Mesenchymal stem cell (in vitro differentiated cells and primary cell): ENCODE measurements around the gene SCN2B.

Experiments used
- DNase-seq: peaks from one replicate; pipeline ENCODE4 v3.0.0-alpha.2; 2013
- H2AFZ ChIP-seq: one replicate; pipeline ENCODE4 v1.6.1; 2013; ENCODE audit warnings: low read depth, mild to moderate bottlenecking, control low read depth, inconsistent platforms, low read length, moderate library complexity
- H2AK5ac ChIP-seq: 2 replicates; pipeline ENCODE4 v1.6.1; 2013; ENCODE audit warnings: low read length, moderate library complexity, mild to moderate bottlenecking, inconsistent platforms; ENCODE audit not compliant: severe bottlenecking
- H2BK120ac ChIP-seq: one replicate; pipeline ENCODE4 v1.6.1; 2013; ENCODE audit warnings: low read depth, mild to moderate bottlenecking, inconsistent platforms, low read length, moderate library complexity
- H2BK12ac ChIP-seq, 2 experiments: one replicate each; pipeline ENCODE4 v1.6.1; 2013; ENCODE audit warnings: inconsistent platforms in 2 of 2, low read length in 2 of 2, mild to moderate bottlenecking in 2 of 2, moderate library complexity in 2 of 2, control low read depth in 1 of 2
- H2BK15ac ChIP-seq: one replicate; pipeline ENCODE4 v1.6.1; 2013; ENCODE audit warnings: mild to moderate bottlenecking, low read depth, inconsistent platforms; ENCODE audit not compliant: poor library complexity, severe bottlenecking
- H2BK5ac ChIP-seq: 2 replicates; pipeline ENCODE4 v1.6.1; 2013; ENCODE audit warnings: low read depth, mild to moderate bottlenecking, low read length, control low read depth, inconsistent platforms; ENCODE audit not compliant: poor library complexity, severe bottlenecking
- H3K14ac ChIP-seq, 2 experiments: one replicate each; pipeline ENCODE4 v1.6.1; 2013; ENCODE audit warnings: inconsistent platforms in 2 of 2, low read length in 2 of 2, control low read depth in 1 of 2, mild to moderate bottlenecking in 1 of 2, moderate library complexity in 1 of 2
- H3K18ac ChIP-seq, 2 experiments: one replicate each; pipeline ENCODE4 v1.6.1; 2013; ENCODE audit warnings: inconsistent platforms in 2 of 2, low read length in 2 of 2, control low read depth in 1 of 2, low read depth in 1 of 2, mild to moderate bottlenecking in 1 of 2
- H3K23ac ChIP-seq, 2 experiments: one replicate each; pipeline ENCODE4 v1.6.1; 2013; ENCODE audit warnings: inconsistent platforms in 2 of 2, low read length in 2 of 2, mild to moderate bottlenecking in 2 of 2, moderate library complexity in 2 of 2, control low read depth in 1 of 2
- H3K27ac ChIP-seq: 2 replicates; pipeline ENCODE4 v1.5.1; 2013; ENCODE audit warnings: mild to moderate bottlenecking, moderate library complexity, low read length, control low read depth, inconsistent platforms; ENCODE audit not compliant: poor library complexity, severe bottlenecking
- H3K27me3 ChIP-seq, 2 experiments: 2 replicates each; pipeline versions ENCODE4 v1.6.1 to v1.7.0; 2013; ENCODE audit warnings: low read length in 2 of 2, mild to moderate bottlenecking in 2 of 2, moderate library complexity in 2 of 2, control low read depth in 1 of 2, inconsistent platforms in 1 of 2; ENCODE audit not compliant: control insufficient read depth in 1 of 2, insufficient read depth in 1 of 2
- H3K36me3 ChIP-seq, 2 experiments: 2 replicates each; pipeline versions ENCODE4 v1.6.1 to v1.7.0; 2013; ENCODE audit warnings: low read length in 2 of 2, control low read depth in 1 of 2, inconsistent platforms in 1 of 2, low read depth in 1 of 2, mild to moderate bottlenecking in 1 of 2; ENCODE audit not compliant: insufficient read depth in 2 of 2, control insufficient read depth in 1 of 2
- H3K4ac ChIP-seq, 2 experiments: one replicate each; pipeline ENCODE4 v1.6.1; 2013; ENCODE audit warnings: inconsistent platforms in 2 of 2, low read length in 2 of 2, mild to moderate bottlenecking in 2 of 2, moderate library complexity in 2 of 2, control low read depth in 1 of 2, low read depth in 1 of 2
- H3K4me1 ChIP-seq: 2 replicates; pipeline ENCODE4 v1.6.1; 2013; ENCODE audit warnings: low read depth, low read length, control low read depth; ENCODE audit not compliant: control insufficient read depth, insufficient read depth
- H3K4me2 ChIP-seq: 2 replicates; pipeline ENCODE4 v1.6.1; 2013; ENCODE audit warnings: low read length, mild to moderate bottlenecking, inconsistent platforms; ENCODE audit not compliant: poor library complexity, severe bottlenecking
- H3K4me3 ChIP-seq, 2 experiments: 2 replicates each; pipeline versions ENCODE4 v1.5.1 to v1.7.0; 2013; ENCODE audit warnings: low read length in 2 of 2, mild to moderate bottlenecking in 2 of 2, control low read depth in 1 of 2, low read depth in 1 of 2; ENCODE audit not compliant: insufficient read depth in 1 of 2
- H3K79me1 ChIP-seq: replicated peaks from 2 replicates; pipeline ENCODE4 v1.6.1; 2013; ENCODE audit warnings: mild to moderate bottlenecking, control low read depth, low read length, inconsistent platforms; ENCODE audit not compliant: poor library complexity, severe bottlenecking
- H3K9ac ChIP-seq: 2 replicates; pipeline ENCODE4 v1.7.0; 2013; ENCODE audit warnings: mild to moderate bottlenecking, low read length, moderate library complexity
- H3K9me3 ChIP-seq: 2 replicates; pipeline ENCODE4 v1.7.0; 2013; ENCODE audit warnings: mild to moderate bottlenecking, low read length; ENCODE audit not compliant: control insufficient read depth
- H4K8ac ChIP-seq: one replicate; pipeline ENCODE4 v1.6.1; 2013; ENCODE audit warnings: inconsistent platforms, mild to moderate bottlenecking, low read length, moderate library complexity
- H4K91ac ChIP-seq: one replicate; pipeline ENCODE4 v1.6.1; 2013; ENCODE audit warnings: mild to moderate bottlenecking, low read length, inconsistent platforms
- WGBS: methylation state at CpG from one replicate; pipeline ENCODE4 v1.1.7; 2013; ENCODE audit warnings: mixed read lengths; 5-methylcytosine and 5-hydroxymethylcytosine counted together

Gene SCN2B

GRCh38 chr11:118136801-118137200, 39.6 kb downstream of the SCN2B start:
- Histone ChIP-seq H2BK5ac (no peak overlapping the region), H4K8ac (no peak overlapping the region), H3K9me3 (no peaks in the 10 kb centered on the region), H2BK12ac (no peak overlapping the region), H3K4me1 (no peaks in the 10 kb centered on the region), H3K18ac (no peak overlapping the region), H3K79me1 (no peaks in the 10 kb centered on the region), H3K9ac (no peak overlapping the region), H3K27me3 (peaks cover 78 to 86% of the 10 kb centered on the region in 2 experiments), H2BK120ac (no peak overlapping the region), H2AK5ac (no peak overlapping the region), H2AFZ (no peak overlapping the region), H3K4me3 (no peak overlapping the region), H3K23ac (no peak overlapping the region), H3K14ac (no peak overlapping the region), H3K36me3 (no peaks in the 10 kb centered on the region), H3K4me2 (no peak overlapping the region), H4K91ac (no peak overlapping the region), H3K4ac (no peak overlapping the region), H3K27ac (no peak overlapping the region), H2BK15ac (no peak overlapping the region)
- 80% methylated on average over 9 of the region's 10 CpGs for WGBS
- DNase-seq, result no peak

GRCh38 chr11:118136341-118136740, 40.1 kb downstream of the SCN2B start:
- Histone ChIP-seq H2BK120ac (no peak overlapping the region), H2AFZ (no peak overlapping the region), H4K91ac (no peak overlapping the region), H3K18ac (no peak overlapping the region), H3K9me3 (no peaks in the 10 kb centered on the region), H3K4ac (no peak overlapping the region), H3K27ac (no peak overlapping the region), H3K4me3 (no peak overlapping the region), H3K79me1 (no peaks in the 10 kb centered on the region), H3K4me2 (no peak overlapping the region), H2BK15ac (no peak overlapping the region), H3K36me3 (no peaks in the 10 kb centered on the region), H4K8ac (no peak overlapping the region), H3K14ac (no peak overlapping the region), H3K9ac (no peak overlapping the region), H3K27me3 (peaks cover 78 to 85% of the 10 kb centered on the region in 2 experiments), H3K23ac (no peak overlapping the region), H3K4me1 (no peaks in the 10 kb centered on the region), H2BK12ac (no peak overlapping the region), H2AK5ac (no peak overlapping the region), H2BK5ac (no peak overlapping the region)
- DNase-seq, result no peak
- WGBS, result 63% methylated on average over 1 of the region's 2 CpGs

GRCh38 chr11:118135796-118136165, 40.7 kb downstream of the SCN2B start:
- Histone ChIP-seq H3K79me1 (no peaks in the 10 kb centered on the region), H4K8ac (no peak overlapping the region), H3K4me1 (no peaks in the 10 kb centered on the region), H3K9ac (no peak overlapping the region), H3K4me2 (no peak overlapping the region), H4K91ac (no peak overlapping the region), H2BK120ac (no peak overlapping the region), H3K27me3 (peaks cover 78 to 80% of the 10 kb centered on the region in 2 experiments), H3K27ac (no peak overlapping the region), H2BK5ac (no peak overlapping the region), H2BK15ac (no peak overlapping the region), H3K14ac (no peak overlapping the region), H3K4me3 (no peak overlapping the region), H2AK5ac (no peak overlapping the region), H3K23ac (no peak overlapping the region), H3K9me3 (no peaks in the 10 kb centered on the region), H3K4ac (no peak overlapping the region), H3K18ac (no peak overlapping the region), H3K36me3 (no peaks in the 10 kb centered on the region), H2AFZ (no peak overlapping the region), H2BK12ac (no peak overlapping the region)
- 77% methylated on average over 4 of the region's 5 CpGs for WGBS
- no peak for DNase-seq

- Histone ChIP-seq H2AK5ac (no peak overlapping the region), H3K36me3 (no peaks in the 10 kb centered on the region), H2BK5ac (no peak overlapping the region), H3K9me3 (no peaks in the 10 kb centered on the region), H3K9ac (no peak overlapping the region), H3K27ac (no peak overlapping the region), H2AFZ (no peak overlapping the region), H4K8ac (no peak overlapping the region), H3K4me3 (no peak overlapping the region), H3K14ac (no peak overlapping the region), H3K18ac (no peak overlapping the region), H3K23ac (no peak overlapping the region), H4K91ac (no peak overlapping the region), H2BK15ac (no peak overlapping the region), H2BK120ac (no peak overlapping the region), H3K79me1 (no peaks in the 10 kb centered on the region), H3K4me1 (no peaks in the 10 kb centered on the region), H2BK12ac (no peak overlapping the region), H3K4ac (no peak overlapping the region), H3K4me2 (no peak overlapping the region), H3K27me3 (peaks cover 74 to 76% of the 10 kb centered on the region in 2 experiments)
- WGBS, result 87% methylated on average over 3 of the region's 7 CpGs
- DNase-seq, result no peak
Observed at GRCh38 chr11:118135051-118135795, 41.2 kb downstream of the SCN2B start.
